ENCODE results near the gene CWC22.
"Not testable (repeated sequence)": the region's sequence is repeated elsewhere in the genome, so short reads cannot be mapped to it uniquely, and the experiment has no call there.

The CWC22 gene

GRCh38 chr2:180015951-180016709 lies 9.0 kb upstream of the CWC22 start:
- Histone ChIP-seq H2AFZ (ENCODE audit: low read depth, low read length) (no peak overlapping the region), H3K27ac (ENCODE audit: low read length) (no peak overlapping the region), H3K79me2 (ENCODE audit: insufficient read depth, low read length) (no peaks in the 10 kb centered on the region), H3K4me1 (ENCODE audit: insufficient read depth, low read length) (no peaks in the 10 kb centered on the region), H3K36me3 (ENCODE audit: insufficient read depth, low read length) (no peaks in the 10 kb centered on the region), H3K27me3 (ENCODE audit: insufficient read depth, low read length, poor library complexity) (no peaks in the 10 kb centered on the region), H3K4me3 (ENCODE audit: low read depth in 1 of 2, low read length in 2 of 2) (no peak overlapping the region), H3K4me2 (ENCODE audit: insufficient read depth, low read length) (no peak overlapping the region), H3K9me3 (ENCODE audit: insufficient read depth, low read length, severe bottlenecking) (no peaks in the 10 kb centered on the region), H4K20me1 (ENCODE audit: insufficient read depth, low read length) (no peaks in the 10 kb centered on the region), H3K9ac (ENCODE audit: low read depth, low read length) (no peak overlapping the region)
- DNase-seq, result no peak
- no peak for TF ChIP-seq EZH2 (IDR thresholded peaks at IDR 0.05; ENCODE audit: borderline replicate concordance, low read depth, low read length, severe bottlenecking)
- ATAC-seq (ENCODE audit: insufficient read depth, low read depth), result no peak

GRCh38 chr2:180012523-180012922 lies 5.4 kb upstream of the CWC22 start:
- DNase-seq (no peak), ATAC-seq (ENCODE audit: insufficient read depth, low read depth) (no peak)
- Histone ChIP-seq H3K27ac (ENCODE audit: low read length) (no peak overlapping the region), H3K79me2 (ENCODE audit: insufficient read depth, low read length) (no peaks in the 10 kb centered on the region), H3K9me3 (ENCODE audit: insufficient read depth, low read length, severe bottlenecking) (no peaks in the 10 kb centered on the region), H3K9ac (ENCODE audit: low read depth, low read length) (no peak overlapping the region), H2AFZ (ENCODE audit: low read depth, low read length) (no peak overlapping the region), H4K20me1 (ENCODE audit: insufficient read depth, low read length) (no peaks in the 10 kb centered on the region), H3K27me3 (ENCODE audit: insufficient read depth, low read length, poor library complexity) (no peaks in the 10 kb centered on the region), H3K4me1 (ENCODE audit: insufficient read depth, low read length) (peaks cover 5% of the 10 kb centered on the region), H3K4me3 (ENCODE audit: low read depth in 1 of 2, low read length in 2 of 2) (no peak overlapping the region), H3K4me2 (ENCODE audit: insufficient read depth, low read length) (no peak overlapping the region), H3K36me3 (ENCODE audit: insufficient read depth, low read length) (no peaks in the 10 kb centered on the region)
- TF ChIP-seq EZH2 (IDR thresholded peaks at IDR 0.05; ENCODE audit: borderline replicate concordance, low read depth, low read length, severe bottlenecking) (no peak), CTCF (IDR thresholded peaks at IDR 0.05; ENCODE audit: borderline replicate concordance, extremely low read depth, low read length, poor library complexity, severe bottlenecking) (no peak)

GRCh38 chr2:180010701-180011100 lies 3.6 kb upstream of the CWC22 start:
- DNase-seq, result no peak
- Histone ChIP-seq H3K9me3 (ENCODE audit: insufficient read depth, low read length, severe bottlenecking) (no peaks in the 10 kb centered on the region), H3K4me3 (ENCODE audit: low read depth in 1 of 2, low read length in 2 of 2) (no peak overlapping the region), H3K4me2 (ENCODE audit: insufficient read depth, low read length) (no peak overlapping the region), H4K20me1 (ENCODE audit: insufficient read depth, low read length) (peaks cover 5% of the 10 kb centered on the region; the same call in 1 of the 2 replicates), H3K9ac (ENCODE audit: low read depth, low read length) (no peak overlapping the region), H3K4me1 (ENCODE audit: insufficient read depth, low read length) (peaks cover 13% of the 10 kb centered on the region), H3K27me3 (ENCODE audit: insufficient read depth, low read length, poor library complexity) (no peaks in the 10 kb centered on the region), H3K36me3 (ENCODE audit: insufficient read depth, low read length) (no peaks in the 10 kb centered on the region), H3K27ac (ENCODE audit: low read length) (no peak overlapping the region), H2AFZ (ENCODE audit: low read depth, low read length) (no peak overlapping the region), H3K79me2 (ENCODE audit: insufficient read depth, low read length) (peaks cover 12% of the 10 kb centered on the region)
- TF ChIP-seq CTCF (IDR thresholded peaks at IDR 0.05; ENCODE audit: borderline replicate concordance, extremely low read depth, low read length, poor library complexity, severe bottlenecking) (no peak), EZH2 (IDR thresholded peaks at IDR 0.05; ENCODE audit: borderline replicate concordance, low read depth, low read length, severe bottlenecking) (no peak)
- no peak for ATAC-seq (ENCODE audit: insufficient read depth, low read depth)

- peak overlapping the region; percentile 80 for H3K4me2 ChIP-seq (ENCODE audit: insufficient read depth, low read length)
- peak overlapping the region; percentile 82 for H3K9ac ChIP-seq (ENCODE audit: low read depth, low read length)
- H3K27ac ChIP-seq (ENCODE audit: low read length), result peak overlapping the region; percentile 90
- no peaks in the 10 kb centered on the region for H3K27me3 ChIP-seq (ENCODE audit: insufficient read depth, low read length, poor library complexity)
- TF ChIP-seq EZH2 (IDR thresholded peaks at IDR 0.05; ENCODE audit: borderline replicate concordance, low read depth, low read length, severe bottlenecking), result no peak
- TF ChIP-seq CTCF (IDR thresholded peaks at IDR 0.05; ENCODE audit: borderline replicate concordance, extremely low read depth, low read length, poor library complexity, severe bottlenecking), result no peak
- no peaks in the 10 kb centered on the region for H3K9me3 ChIP-seq (ENCODE audit: insufficient read depth, low read length, severe bottlenecking)
- ATAC-seq (ENCODE audit: insufficient read depth, low read depth) (no peak), DNase-seq (peak; percentile 8)
- peaks cover 28% of the 10 kb centered on the region for H3K4me1 ChIP-seq (ENCODE audit: insufficient read depth, low read length)
- H3K36me3 ChIP-seq (ENCODE audit: insufficient read depth, low read length), result peaks cover 11% of the 10 kb centered on the region; the same call in 1 of the 2 replicates
- peak overlapping the region; percentile 92 for H2AFZ ChIP-seq (ENCODE audit: low read depth, low read length)
- peaks cover 56% of the 10 kb centered on the region for H3K79me2 ChIP-seq (ENCODE audit: insufficient read depth, low read length)
- peak overlapping the region; percentile 76 to 88 for H3K4me3 ChIP-seq (ENCODE audit: low read depth in 1 of 2, low read length in 2 of 2)
- peaks cover 30% of the 10 kb centered on the region; the same call in 1 of the 2 replicates for H4K20me1 ChIP-seq (ENCODE audit: insufficient read depth, low read length)
These were observed 866 bp downstream of the CWC22 start for GRCh38 chr2:180006231-180006630.

- H3K9me3 ChIP-seq (ENCODE audit: insufficient read depth, low read length, severe bottlenecking); H3K27me3 ChIP-seq (ENCODE audit: insufficient read depth, low read length, poor library complexity); ATAC-seq (ENCODE audit: insufficient read depth, low read depth); H2AFZ ChIP-seq (ENCODE audit: low read depth, low read length); DNase-seq: not testable (repeated sequence)
- Histone ChIP-seq H4K20me1 (ENCODE audit: insufficient read depth, low read length) (peaks cover 31% of the 10 kb centered on the region; the same call in 1 of the 2 replicates), H3K27ac (ENCODE audit: low read length) (peak overlapping the region; percentile 90), H3K79me2 (ENCODE audit: insufficient read depth, low read length) (peaks cover 64% of the 10 kb centered on the region), H3K4me1 (ENCODE audit: insufficient read depth, low read length) (peaks cover 28% of the 10 kb centered on the region), H3K4me2 (ENCODE audit: insufficient read depth, low read length) (peak overlapping the region; percentile 80), H3K36me3 (ENCODE audit: insufficient read depth, low read length) (peaks cover 11% of the 10 kb centered on the region; the same call in 1 of the 2 replicates), H3K4me3 (ENCODE audit: low read depth in 1 of 2, low read length in 2 of 2) (peak overlapping the region; percentile 76 to 88; a peak in 3 of 4 replicates), H3K9ac (ENCODE audit: low read depth, low read length) (peak overlapping the region; percentile 82)
These were observed 1.6 kb downstream of the CWC22 start for GRCh38 chr2:180005465-180005864.

Data from DND-41 (cell line).